Measurements from ENCODE around the gene MAVS.

Gene MAVS

GRCh38 chr20:3847429-3847940, 851 bp downstream of the MAVS start:
- no peak for ATAC-seq
- TF ChIP-seq ZNF565 (CRISPR knock-in tag; conservative IDR thresholded peaks at IDR 0.05; ENCODE audit: low read depth) = no peak
- TF ChIP-seq ESRRG (CRISPR knock-in tag; IDR thresholded peaks at IDR 0.05) = no peak
- TF ChIP-seq ARNTL (CRISPR knock-in tag; IDR thresholded peaks at IDR 0.05; ENCODE audit: borderline replicate concordance, low read depth) = no peak
- TF ChIP-seq CSDC2 (CRISPR knock-in tag; IDR thresholded peaks at IDR 0.05) = no peak
- no peak for TF ChIP-seq ISL1 (CRISPR knock-in tag; IDR thresholded peaks at IDR 0.05)
- no peak for TF ChIP-seq ZC3H10 (CRISPR knock-in tag; IDR thresholded peaks at IDR 0.05)
- no peak for TF ChIP-seq PPARA (CRISPR knock-in tag; IDR thresholded peaks at IDR 0.05; ENCODE audit: borderline replicate concordance)
- TF ChIP-seq TCF4 (CRISPR knock-in tag; IDR thresholded peaks at IDR 0.05; ENCODE audit: borderline replicate concordance) = no peak
- TF ChIP-seq PATZ1 (CRISPR knock-in tag; IDR thresholded peaks at IDR 0.05; ENCODE audit: borderline replicate concordance) = no peak
- TF ChIP-seq ZNF8 (CRISPR knock-in tag; IDR thresholded peaks at IDR 0.05) = no peak
- TF ChIP-seq ZFP3 (CRISPR knock-in tag; IDR thresholded peaks at IDR 0.05) = no peak
- TF ChIP-seq SNAI2 (CRISPR knock-in tag; IDR thresholded peaks at IDR 0.05) = no peak
- TF ChIP-seq OSR1 (CRISPR knock-in tag; IDR thresholded peaks at IDR 0.05) = no peak
- TF ChIP-seq ZFP30 (CRISPR knock-in tag; IDR thresholded peaks at IDR 0.05) = no peak
- TF ChIP-seq CREB5 (CRISPR knock-in tag; IDR thresholded peaks at IDR 0.05; ENCODE audit: low read depth) = no peak

GRCh38 chr20:3848565-3848964, 1.9 kb downstream of the MAVS start:
- ATAC-seq = no peak
- TF ChIP-seq GLIS3 (CRISPR knock-in tag; IDR thresholded peaks at IDR 0.05) = no peak

GRCh38 chr20:3854462-3854871, 7.8 kb downstream of the MAVS start:
- ATAC-seq = peak; percentile 24; the same call in 2 of the 3 replicates
- TF ChIP-seq ZNF8 (CRISPR knock-in tag; IDR thresholded peaks at IDR 0.05) = no peak
- no peak for TF ChIP-seq ZFP3 (CRISPR knock-in tag; IDR thresholded peaks at IDR 0.05)
- no peak for TF ChIP-seq ZNF70 (CRISPR knock-in tag; IDR thresholded peaks at IDR 0.05)
- TF ChIP-seq ARNTL (CRISPR knock-in tag; IDR thresholded peaks at IDR 0.05; ENCODE audit: borderline replicate concordance, low read depth) = no peak
- TF ChIP-seq TOX (CRISPR knock-in tag; IDR thresholded peaks at IDR 0.05; ENCODE audit: borderline replicate concordance) = no peak
- no peak for TF ChIP-seq TSHZ2 (CRISPR knock-in tag; IDR thresholded peaks at IDR 0.05)
- TF ChIP-seq ESRRG (CRISPR knock-in tag; IDR thresholded peaks at IDR 0.05) = no peak

- ATAC-seq = no peak
- no peak for TF ChIP-seq ARNTL (CRISPR knock-in tag; IDR thresholded peaks at IDR 0.05; ENCODE audit: borderline replicate concordance, low read depth)
- no peak for TF ChIP-seq ZNF565 (CRISPR knock-in tag; conservative IDR thresholded peaks at IDR 0.05; ENCODE audit: low read depth)
- no peak for TF ChIP-seq PATZ1 (CRISPR knock-in tag; IDR thresholded peaks at IDR 0.05; ENCODE audit: borderline replicate concordance)
- no peak for TF ChIP-seq GLIS3 (CRISPR knock-in tag; IDR thresholded peaks at IDR 0.05)
- TF ChIP-seq POU6F1 (CRISPR knock-in tag; IDR thresholded peaks at IDR 0.05; ENCODE audit: borderline replicate concordance, low read depth) = no peak
- TF ChIP-seq CREB5 (CRISPR knock-in tag; IDR thresholded peaks at IDR 0.05; ENCODE audit: low read depth) = no peak
- no peak for TF ChIP-seq OSR1 (CRISPR knock-in tag; IDR thresholded peaks at IDR 0.05)
- TF ChIP-seq TSHZ2 (CRISPR knock-in tag; IDR thresholded peaks at IDR 0.05) = no peak
- TF ChIP-seq ESRRG (CRISPR knock-in tag; IDR thresholded peaks at IDR 0.05) = no peak
- TF ChIP-seq ZNF70 (CRISPR knock-in tag; IDR thresholded peaks at IDR 0.05) = no peak
- TF ChIP-seq ISL1 (CRISPR knock-in tag; IDR thresholded peaks at IDR 0.05) = no peak
- no peak for TF ChIP-seq TCF4 (CRISPR knock-in tag; IDR thresholded peaks at IDR 0.05; ENCODE audit: borderline replicate concordance)
- TF ChIP-seq ZFP3 (CRISPR knock-in tag; IDR thresholded peaks at IDR 0.05) = no peak
- TF ChIP-seq ZNF8 (CRISPR knock-in tag; IDR thresholded peaks at IDR 0.05) = no peak
- no peak for TF ChIP-seq BACH2 (CRISPR knock-in tag; IDR thresholded peaks at IDR 0.05; ENCODE audit: borderline replicate concordance)
Measured at GRCh38 chr20:3857405-3857804, 10.8 kb downstream of the MAVS start.
